ENCODE results near the gene MTCL1.

Gene MTCL1

DNA sequence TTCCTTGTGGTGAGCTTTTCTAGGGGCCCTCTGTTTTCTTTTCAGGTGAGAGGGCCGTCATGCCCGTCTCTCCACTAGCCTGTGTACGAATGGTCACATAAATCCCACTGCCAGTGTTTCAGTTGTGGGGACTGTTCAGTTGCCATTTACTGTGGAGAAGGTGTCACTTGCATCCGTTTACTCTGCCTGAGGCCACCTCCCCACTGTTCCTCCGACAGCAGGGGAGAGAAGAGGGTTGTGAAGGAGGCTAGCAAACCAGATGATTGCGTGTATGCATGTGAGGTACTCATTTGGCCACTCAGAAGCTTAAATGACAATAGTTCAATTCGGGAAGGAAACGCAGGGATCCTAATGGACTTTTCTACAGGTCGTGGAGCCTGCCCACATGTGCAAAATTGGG lies 3.3 kb downstream of the MTCL1 start:
- no peak for TF ChIP-seq REST (IDR thresholded peaks at IDR 0.05; ENCODE audit: insufficient read depth in 1 of 2, low read depth in 2 of 2, low read length in 2 of 2)
- TF ChIP-seq TAF1 (IDR thresholded peaks at IDR 0.05; ENCODE audit: borderline replicate concordance, insufficient read depth, low read length) = no peak
- TF ChIP-seq FOXP2 (optimal IDR thresholded peaks at IDR 0.05; ENCODE audit: borderline replicate concordance, extremely low read depth, extremely low read length, insufficient read depth) = no peak

GRCh38 chr18:8709248-8710059 lies 4.1 kb downstream of the MTCL1 start:
- TF ChIP-seq FOXP2 (optimal IDR thresholded peaks at IDR 0.05; ENCODE audit: borderline replicate concordance, extremely low read depth, extremely low read length, insufficient read depth) = no peak
- no peak for TF ChIP-seq TAF1 (IDR thresholded peaks at IDR 0.05; ENCODE audit: borderline replicate concordance, insufficient read depth, low read length)
- no peak for TF ChIP-seq SIN3A (IDR thresholded peaks at IDR 0.05; ENCODE audit: borderline replicate concordance, insufficient read depth, low read length)
- no peak for TF ChIP-seq POLR2AphosphoS5 (IDR thresholded peaks at IDR 0.05; ENCODE audit: low read depth, low read length)
- no peak for TF ChIP-seq REST (IDR thresholded peaks at IDR 0.05; ENCODE audit: insufficient read depth in 1 of 2, low read depth in 2 of 2, low read length in 2 of 2)

DNA sequence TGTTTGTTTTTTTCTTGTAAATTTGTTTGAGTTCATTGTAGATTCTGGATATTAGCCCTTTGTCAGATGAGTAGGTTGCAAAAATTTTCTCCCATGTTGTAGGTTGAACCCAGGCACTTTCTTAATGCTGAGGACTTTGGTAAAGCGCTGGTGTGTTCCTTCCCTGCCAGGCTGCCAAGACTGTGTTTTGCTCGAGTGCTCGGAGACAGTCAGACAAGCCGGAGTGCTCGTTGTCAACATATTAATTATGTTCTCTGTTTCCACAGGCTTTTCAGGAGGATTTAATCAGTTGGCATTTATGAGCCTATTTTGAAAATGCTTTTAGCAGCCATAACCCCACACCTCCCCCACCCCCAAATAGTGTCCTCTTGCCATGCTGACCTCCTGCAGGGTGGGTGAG lies 6.4 kb downstream of the MTCL1 start:
- TF ChIP-seq TAF1 (IDR thresholded peaks at IDR 0.05; ENCODE audit: borderline replicate concordance, insufficient read depth, low read length) (no peak), FOXP2 (optimal IDR thresholded peaks at IDR 0.05; ENCODE audit: borderline replicate concordance, extremely low read depth, extremely low read length, insufficient read depth) (no peak), REST (IDR thresholded peaks at IDR 0.05; ENCODE audit: insufficient read depth in 1 of 2, low read depth in 2 of 2, low read length in 2 of 2) (no peak), POLR2AphosphoS5 (IDR thresholded peaks at IDR 0.05; ENCODE audit: low read depth, low read length) (no peak), SIN3A (IDR thresholded peaks at IDR 0.05; ENCODE audit: borderline replicate concordance, insufficient read depth, low read length) (no peak)

GRCh38 chr18:8713691-8714090 lies 8.3 kb downstream of the MTCL1 start:
- TF ChIP-seq REST (IDR thresholded peaks at IDR 0.05; ENCODE audit: insufficient read depth in 1 of 2, low read depth in 2 of 2, low read length in 2 of 2) (no peak), SIN3A (IDR thresholded peaks at IDR 0.05; ENCODE audit: borderline replicate concordance, insufficient read depth, low read length) (no peak), TAF1 (IDR thresholded peaks at IDR 0.05; ENCODE audit: borderline replicate concordance, insufficient read depth, low read length) (no peak), FOXP2 (optimal IDR thresholded peaks at IDR 0.05; ENCODE audit: borderline replicate concordance, extremely low read depth, extremely low read length, insufficient read depth) (no peak), POLR2AphosphoS5 (IDR thresholded peaks at IDR 0.05; ENCODE audit: low read depth, low read length) (no peak)

All from PFSK-1 (cell line).